DMS53 (cell line): ENCODE data around the gene FLOT2.
"Not testable (repeated sequence)": the region's sequence is repeated elsewhere in the genome, so short reads cannot be mapped to it uniquely, and the experiment has no call there.

ENCODE experiments used
- DNase-seq: peaks from one replicate; lab custom pipeline; 2025; lab: John Stamatoyannopoulos, UW

The FLOT2 gene

GRCh38 chr17:28896884-28897768 is at the start of gene FLOT2:
FLOT2 (minus strand) TSS chr17:28897733; CDS start chr17:28897574, 159 bp downstream.
- peak; percentile 60 for DNase-seq

- no peak for DNase-seq
Measured at GRCh38 chr17:28946239-28946638, 48.7 kb upstream of the FLOT2 start.

- no peak for DNase-seq
Measured at GRCh38 chr17:28944862-28945741, 47.6 kb upstream of the FLOT2 start.

- no peak for DNase-seq
Measured at GRCh38 chr17:28944343-28944742, 46.8 kb upstream of the FLOT2 start.

- no peak for DNase-seq
Measured at GRCh38 chr17:28942925-28943324, 45.4 kb upstream of the FLOT2 start.

- no peak for DNase-seq
Measured at GRCh38 chr17:28941251-28941650, 43.7 kb upstream of the FLOT2 start.

GRCh38 chr17:28940675-28941074 is 43.1 kb upstream of the FLOT2 start:
- no peak for DNase-seq

GRCh38 chr17:28940142-28940541 is 42.6 kb upstream of the FLOT2 start:
- no peak for DNase-seq

- no peak for DNase-seq
Measured at GRCh38 chr17:28938552-28938951, 41.0 kb upstream of the FLOT2 start.

GRCh38 chr17:28937044-28937729 is 39.7 kb upstream of the FLOT2 start:
- DNase-seq, result no peak

GRCh38 chr17:28935744-28936460 is 38.4 kb upstream of the FLOT2 start:
- no peak for DNase-seq

- not testable (repeated sequence) for DNase-seq
Measured at GRCh38 chr17:28934508-28934907, 37.0 kb upstream of the FLOT2 start.

GRCh38 chr17:28929787-28930186 is 32.3 kb upstream of the FLOT2 start:
- no peak for DNase-seq

GRCh38 chr17:28928061-28928460 is 30.5 kb upstream of the FLOT2 start:
- DNase-seq, result no peak

GRCh38 chr17:28926786-28927185 is 29.3 kb upstream of the FLOT2 start:
- DNase-seq, result no peak

GRCh38 chr17:28926366-28926765 is 28.8 kb upstream of the FLOT2 start:
- DNase-seq, result no peak

- DNase-seq, result no peak
Measured at GRCh38 chr17:28925912-28926365, 28.4 kb upstream of the FLOT2 start.

- no peak for DNase-seq
Measured at GRCh38 chr17:28920201-28920600, 22.7 kb upstream of the FLOT2 start.

- no peak for DNase-seq
Measured at GRCh38 chr17:28918295-28918694, 20.8 kb upstream of the FLOT2 start.

GRCh38 chr17:28917465-28917864 is 19.9 kb upstream of the FLOT2 start:
- no peak for DNase-seq

- DNase-seq, result no peak
Measured at GRCh38 chr17:28917029-28917428, 19.5 kb upstream of the FLOT2 start.
